HL-60/S4 treated with phorbol 12-myristate 13-acetate at 8.2 ng/mL for 4 days and 3 days (cell line): ENCODE measurements around the gene CYP2D6.
"Not testable (repeated sequence)": the region's sequence is repeated elsewhere in the genome, so short reads cannot be mapped to it uniquely, and the experiment has no call there.

Experiments
- in situ Hi-C: fragments of 300-500 bp; cut with MboI; formaldehyde crosslinking; loops from 2 replicates; pipeline ENCODE4 v1.15.0; 2022; ENCODE audit warnings: low sequenced_read_pairs

CYP2D6 gene

GRCh38 chr22:42130639-42131431, at the start of gene CYP2D6:
CYP2D6 (minus strand) TSS chr22:42130810; CDS start chr22:42130791, 19 bp downstream.
- in situ Hi-C loops = not testable (repeated sequence)

- in situ Hi-C loops = no loop called here
Measured at GRCh38 chr22:42179616-42180015, 49.0 kb upstream of the CYP2D6 start.

- in situ Hi-C loops = no loop called here
Measured at GRCh38 chr22:42178910-42179519, 48.4 kb upstream of the CYP2D6 start.

GRCh38 chr22:42177891-42178336, 47.3 kb upstream of the CYP2D6 start:
- in situ Hi-C loops = no loop called here

GRCh38 chr22:42176255-42176915, 45.8 kb upstream of the CYP2D6 start:
- in situ Hi-C loops = no loop called here

- in situ Hi-C loops = no loop called here
Measured at GRCh38 chr22:42174062-42174461, 43.5 kb upstream of the CYP2D6 start.

- in situ Hi-C loops = no loop called here
Measured at GRCh38 chr22:42173183-42173926, 42.7 kb upstream of the CYP2D6 start.

GRCh38 chr22:42172773-42173172, 42.2 kb upstream of the CYP2D6 start:
- in situ Hi-C loops = no loop called here

GRCh38 chr22:42171946-42172719, 41.5 kb upstream of the CYP2D6 start:
- in situ Hi-C loops = no loop called here

- in situ Hi-C loops = no loop called here
Measured at GRCh38 chr22:42171417-42171816, 40.8 kb upstream of the CYP2D6 start.

GRCh38 chr22:42170946-42171345, 40.3 kb upstream of the CYP2D6 start:
- in situ Hi-C loops = no loop called here

GRCh38 chr22:42169055-42169469, 38.5 kb upstream of the CYP2D6 start:
- in situ Hi-C loops = no loop called here

GRCh38 chr22:42168476-42168875, 37.9 kb upstream of the CYP2D6 start:
- in situ Hi-C loops = no loop called here

GRCh38 chr22:42167066-42167465, 36.5 kb upstream of the CYP2D6 start:
- in situ Hi-C loops = no loop called here

GRCh38 chr22:42164901-42165300, 34.3 kb upstream of the CYP2D6 start:
- in situ Hi-C loops = no loop called here

GRCh38 chr22:42163515-42163914, 32.9 kb upstream of the CYP2D6 start:
- in situ Hi-C loops = no loop called here

- in situ Hi-C loops = no loop called here
Measured at GRCh38 chr22:42162728-42163489, 32.3 kb upstream of the CYP2D6 start.

- in situ Hi-C loops = no loop called here
Measured at GRCh38 chr22:42160830-42161696, 30.5 kb upstream of the CYP2D6 start.

- in situ Hi-C loops = no loop called here
Measured at GRCh38 chr22:42160251-42160650, 29.6 kb upstream of the CYP2D6 start.
